ENCODE results near the gene DIPK1A. TPM values are rescaled to one million over a fixed set of nuclear protein-coding genes. Genes with fewer than 3 reads are reported as not detected.

The DIPK1A gene
- total and polyA plus RNA-seq, 3 donors from 2014 or later, result 14.7 to 25.4 (median 21.4) TPM

DNA sequence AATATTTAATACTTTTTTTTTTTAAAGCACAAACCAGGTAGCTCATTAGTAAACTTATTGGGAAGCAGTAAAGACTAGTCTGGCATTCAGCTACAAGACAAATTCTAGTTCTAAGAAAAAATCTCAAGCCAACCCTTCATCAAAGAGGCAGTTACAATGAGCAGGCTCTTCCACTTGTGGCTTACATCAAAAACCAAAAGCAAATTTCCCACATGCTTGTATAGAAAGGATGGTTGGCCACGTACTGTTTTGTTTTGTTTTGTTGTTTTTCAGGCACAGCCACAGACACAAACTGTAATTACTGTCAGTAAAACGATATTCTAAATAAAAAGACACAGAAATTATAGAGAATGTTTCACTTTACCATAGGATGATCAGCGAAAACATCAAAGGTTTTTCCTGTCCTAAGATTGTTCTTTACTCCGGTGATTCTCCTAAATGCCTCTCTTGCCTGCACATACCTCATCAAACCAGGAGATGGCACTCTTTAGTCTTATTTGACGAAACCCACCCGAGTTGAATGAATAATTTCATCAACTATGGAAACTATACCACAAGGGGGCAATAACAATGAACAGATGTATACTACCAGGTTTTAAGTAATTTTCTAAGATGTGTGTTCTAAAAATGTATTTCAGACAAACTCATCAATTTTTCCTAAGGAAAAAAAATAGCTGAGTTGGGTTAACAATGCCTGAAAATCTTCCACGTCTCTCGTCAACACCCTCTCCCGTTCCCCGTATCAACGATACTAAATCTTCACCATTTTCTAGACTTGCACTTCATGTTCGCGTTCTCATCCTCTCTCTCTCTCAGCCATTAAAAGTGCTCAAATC lies 102.5 kb downstream of the DIPK1A start:
- TF ChIP-seq, protein P1, sequence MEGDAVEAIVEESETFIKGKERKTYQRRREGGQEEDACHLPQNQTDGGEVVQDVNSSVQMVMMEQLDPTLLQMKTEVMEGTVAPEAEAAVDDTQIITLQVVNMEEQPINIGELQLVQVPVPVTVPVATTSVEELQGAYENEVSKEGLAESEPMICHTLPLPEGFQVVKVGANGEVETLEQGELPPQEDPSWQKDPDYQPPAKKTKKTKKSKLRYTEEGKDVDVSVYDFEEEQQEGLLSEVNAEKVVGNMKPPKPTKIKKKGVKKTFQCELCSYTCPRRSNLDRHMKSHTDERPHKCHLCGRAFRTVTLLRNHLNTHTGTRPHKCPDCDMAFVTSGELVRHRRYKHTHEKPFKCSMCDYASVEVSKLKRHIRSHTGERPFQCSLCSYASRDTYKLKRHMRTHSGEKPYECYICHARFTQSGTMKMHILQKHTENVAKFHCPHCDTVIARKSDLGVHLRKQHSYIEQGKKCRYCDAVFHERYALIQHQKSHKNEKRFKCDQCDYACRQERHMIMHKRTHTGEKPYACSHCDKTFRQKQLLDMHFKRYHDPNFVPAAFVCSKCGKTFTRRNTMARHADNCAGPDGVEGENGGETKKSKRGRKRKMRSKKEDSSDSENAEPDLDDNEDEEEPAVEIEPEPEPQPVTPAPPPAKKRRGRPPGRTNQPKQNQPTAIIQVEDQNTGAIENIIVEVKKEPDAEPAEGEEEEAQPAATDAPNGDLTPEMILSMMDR (IDR thresholded peaks at IDR 0.05), result peak; percentile 93 to 98 (median 97)
- no peak for TF ChIP-seq POLR2A (IDR thresholded peaks at IDR 0.05)
- Histone ChIP-seq H3K4me3 (peak overlapping the region in 1 of 2 donors; percentile 0), H3K4me1 (no peaks in the 10 kb centered on the region), H3K36me3 (ENCODE audit: low read depth, missing control alignments) (no peaks in the 10 kb centered on the region), H3K27me3 (no peaks in the 10 kb centered on the region), H3K27ac (no peak overlapping the region), H3K9me3 (no peaks in the 10 kb centered on the region)
- 12 to 13% methylated on average over 13 of the region's 13 CpGs for WGBS, 2 donors
- peak; percentile 82 for DNase-seq
- intact Hi-C loops (cut with DNase I; ENCODE audit: low total_unique reads), result loop anchor here (5.0 kb wide), 1 partner anchor 134 kb away; no protein-coding TSS in a partner anchor

DNA sequence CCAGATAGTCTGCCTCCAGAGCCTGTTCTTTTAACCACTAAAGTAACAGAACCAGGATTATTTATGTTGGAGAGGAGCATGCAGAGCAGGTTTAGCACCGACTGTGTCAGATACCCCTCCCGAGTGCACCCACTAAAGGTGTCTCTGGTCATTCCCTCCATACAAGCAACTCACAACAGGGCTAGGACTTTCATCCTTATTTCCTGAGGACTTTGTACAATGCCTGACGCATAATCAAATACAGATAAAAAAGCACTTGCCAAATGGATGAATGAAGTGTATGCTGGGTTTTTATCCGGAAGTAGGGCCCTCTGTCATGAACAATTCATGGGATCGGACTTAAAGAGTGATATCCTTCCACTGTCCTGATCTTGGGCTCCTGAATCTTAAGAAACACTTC lies 103.4 kb downstream of the DIPK1A start:
- Histone ChIP-seq H3K36me3 (ENCODE audit: low read depth, missing control alignments) (no peaks in the 10 kb centered on the region), H3K27me3 (no peaks in the 10 kb centered on the region), H3K4me1 (no peaks in the 10 kb centered on the region), H3K9me3 (no peaks in the 10 kb centered on the region), H3K4me3 (no peak overlapping the region), H3K27ac (no peak overlapping the region)
- intact Hi-C loops (cut with DNase I; ENCODE audit: low total_unique reads), result loop anchor here (5.0 kb wide), 1 partner anchor 134 kb away; no protein-coding TSS in a partner anchor
- TF ChIP-seq, protein P1 (IDR thresholded peaks at IDR 0.05), result no peak
- TF ChIP-seq POLR2A (IDR thresholded peaks at IDR 0.05), result no peak
- DNase-seq, result no peak
- 58 to 78% methylated on average over 5 of the region's 5 CpGs for WGBS, 2 donors

DNA sequence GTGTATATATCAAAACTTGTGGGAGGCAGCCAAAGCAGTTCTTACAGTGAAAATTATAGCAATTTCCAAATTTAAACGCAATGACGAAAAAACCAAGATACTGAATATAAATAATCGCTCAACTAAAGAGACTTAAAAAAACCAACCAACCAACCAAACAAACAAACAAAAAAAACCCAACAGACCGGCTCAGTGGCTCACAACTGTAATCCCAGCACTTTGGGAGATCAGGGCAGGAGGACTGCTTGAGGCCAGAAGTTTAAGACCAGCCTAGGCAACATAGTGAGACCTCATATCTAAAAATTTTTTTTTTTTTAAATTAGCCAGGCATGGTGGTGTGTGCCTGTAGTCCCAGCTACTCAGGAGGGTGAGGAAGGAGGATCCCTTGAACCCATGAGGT lies 106.0 kb downstream of the DIPK1A start:
- TF ChIP-seq, protein P1 (IDR thresholded peaks at IDR 0.05), result no peak
- no peak for TF ChIP-seq POLR2A (IDR thresholded peaks at IDR 0.05)
- Histone ChIP-seq H3K4me3 (no peak overlapping the region), H3K27ac (no peak overlapping the region), H3K36me3 (ENCODE audit: low read depth, missing control alignments) (no peaks in the 10 kb centered on the region), H3K27me3 (no peaks in the 10 kb centered on the region), H3K4me1 (no peaks in the 10 kb centered on the region), H3K9me3 (no peaks in the 10 kb centered on the region)
- WGBS, 2 donors, result 94 to 99% methylated on average over 4 of the region's 4 CpGs
- intact Hi-C loops (cut with DNase I; ENCODE audit: low total_unique reads), result loop anchor here (5.0 kb wide), 1 partner anchor 137 kb away; no protein-coding TSS in a partner anchor
- DNase-seq, result no peak

DNA sequence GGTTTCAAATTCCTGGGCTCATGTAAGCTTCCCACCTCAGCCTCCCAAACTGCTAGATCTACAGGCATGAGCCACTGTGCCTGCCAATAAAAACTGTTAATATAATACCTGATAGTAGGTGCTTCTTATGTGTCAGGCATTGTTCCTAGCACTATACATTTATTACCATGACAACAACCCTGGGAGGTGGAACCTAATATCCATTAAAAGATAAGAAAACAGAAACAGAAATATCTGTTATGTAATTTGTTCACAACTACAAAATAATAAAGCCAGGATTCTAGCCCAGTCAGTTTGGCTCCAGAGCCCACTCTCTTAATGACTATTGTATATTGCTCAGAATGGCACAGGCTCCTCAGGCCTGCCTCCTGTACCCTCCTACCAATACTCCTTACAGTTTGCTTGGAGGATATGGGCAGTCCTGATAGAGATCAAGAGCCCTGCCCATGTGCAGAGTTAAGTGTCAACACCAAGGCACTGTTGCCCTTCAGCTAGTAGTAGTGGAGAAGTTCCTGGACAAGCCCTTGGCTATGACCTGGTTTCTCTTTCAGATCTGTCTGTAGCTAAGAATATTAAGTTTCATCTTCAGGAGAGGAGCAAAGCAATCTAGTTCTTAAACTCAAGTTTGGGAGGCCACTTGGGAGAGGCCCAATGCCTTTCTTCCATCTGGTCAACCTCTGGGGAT lies 107.0 kb downstream of the DIPK1A start:
- intact Hi-C loops (cut with DNase I; ENCODE audit: low total_unique reads), result no loop called here
- no peak for TF ChIP-seq POLR2A (IDR thresholded peaks at IDR 0.05)
- TF ChIP-seq, protein P1 (IDR thresholded peaks at IDR 0.05), result no peak
- Histone ChIP-seq H3K27me3 (no peaks in the 10 kb centered on the region), H3K36me3 (ENCODE audit: low read depth, missing control alignments) (no peaks in the 10 kb centered on the region), H3K4me3 (no peak overlapping the region), H3K9me3 (no peaks in the 10 kb centered on the region), H3K27ac (no peak overlapping the region), H3K4me1 (no peaks in the 10 kb centered on the region)
- DNase-seq, result no peak
